NCI-H1694 treated with DMSO at 0.1 percent for 48 hours (cell line): Measurements from ENCODE around the gene TERT.
"Not testable (repeated sequence)": the region's sequence is repeated elsewhere in the genome, so short reads cannot be mapped to it uniquely, and the experiment has no call there.

Experiments used
- DNase-seq: peaks from one replicate; lab custom pipeline; 2025; lab: John Stamatoyannopoulos, UW

Gene TERT

GRCh38 chr5:1294835-1295649, at the start of gene TERT:
Gene TERT, minus strand, starts transcription at chr5:1295068. Its CDS starts 79 bp downstream, at chr5:1294989.
- no peak for DNase-seq

GRCh38 chr5:1343931-1344901, 49.3 kb upstream of the TERT start:
- DNase-seq: no peak

GRCh38 chr5:1343315-1343751, 48.5 kb upstream of the TERT start:
- no peak for DNase-seq

- not testable (repeated sequence) for DNase-seq
These were observed 47.8 kb upstream of the TERT start for GRCh38 chr5:1342711-1343110.

- no peak for DNase-seq
These were observed 47.4 kb upstream of the TERT start for GRCh38 chr5:1342268-1342667.

GRCh38 chr5:1341863-1342262, 47.0 kb upstream of the TERT start:
- no peak for DNase-seq

- not testable (repeated sequence) for DNase-seq
These were observed 44.9 kb upstream of the TERT start for GRCh38 chr5:1339818-1340210.

GRCh38 chr5:1339139-1339817, 44.4 kb upstream of the TERT start:
- not testable (repeated sequence) for DNase-seq

- no peak for DNase-seq
These were observed 43.7 kb upstream of the TERT start for GRCh38 chr5:1338506-1339070.

GRCh38 chr5:1338196-1338490, 43.3 kb upstream of the TERT start:
- DNase-seq: no peak

GRCh38 chr5:1337489-1338195, 42.8 kb upstream of the TERT start:
- DNase-seq: no peak

- DNase-seq: no peak
These were observed 42.1 kb upstream of the TERT start for GRCh38 chr5:1336749-1337488.

GRCh38 chr5:1336106-1336561, 41.3 kb upstream of the TERT start:
- no peak for DNase-seq

- DNase-seq: no peak
These were observed 40.8 kb upstream of the TERT start for GRCh38 chr5:1335540-1336095.

GRCh38 chr5:1334831-1335539, 40.1 kb upstream of the TERT start:
- no peak for DNase-seq

- DNase-seq: no peak
These were observed 39.1 kb upstream of the TERT start for GRCh38 chr5:1333986-1334385.

- not testable (repeated sequence) for DNase-seq
These were observed 38.4 kb upstream of the TERT start for GRCh38 chr5:1333286-1333685.

- no peak for DNase-seq
These were observed 37.7 kb upstream of the TERT start for GRCh38 chr5:1332461-1333001.

- DNase-seq: no peak
These were observed 37.1 kb upstream of the TERT start for GRCh38 chr5:1331861-1332405.
